Prostate gland (tissue), 2 donors: ENCODE results near the gene SMIM44. TPM values are rescaled to one million over a fixed set of nuclear protein-coding genes. Genes with fewer than 3 reads are reported as not detected.
A peak's percentile ranks its signal among the peaks of the same experiment; 100 is the strongest.
"Not testable (repeated sequence)": the region's sequence is repeated elsewhere in the genome, so short reads cannot be mapped to it uniquely, and the experiment has no call there.

Source experiments
- DNase-seq: peaks from one replicate; pipeline ENCODE4 v3.0.0-alpha.2; 2019; ENCODE audit warnings: low spot score
- H3K27ac ChIP-seq, 2 donors: fragments of 200-600 bp; sonication (generic); 2 replicates each; pipeline ENCODE4 v1.5.1; 2017 to 2019
- H3K27me3 ChIP-seq: fragments of 200-600 bp; sonication (generic); replicated peaks from 2 replicates; pipeline ENCODE4 v1.5.1; 2019; ENCODE audit not compliant: insufficient read depth
- H3K36me3 ChIP-seq, 2 donors: fragments of 200-600 bp; sonication (generic); 1 replicate in 1 of 2; 2 replicates in 1 of 2; pipeline versions ENCODE4 v1.5.1 to v1.8.1; 2017 to 2019
- H3K4me1 ChIP-seq: fragments of 200-600 bp; sonication (generic); replicated peaks from 2 replicates; pipeline ENCODE4 v1.5.1; 2019
- H3K4me3 ChIP-seq, 2 donors: fragments of 200-600 bp; sonication (generic); 2 replicates each; pipeline ENCODE4 v1.5.1; 2017 to 2019
- H3K9me3 ChIP-seq: fragments of 200-600 bp; sonication (generic); 2 replicates; pipeline ENCODE4 v1.5.1; 2017
- CTCF ChIP-seq, 4 experiments: fragments of 200-600 bp in 2 of 4; fragments of 450-650 bp in 2 of 4; sonication (generic) in 2 of 4; IDR thresholded peaks; 1 replicate in 3 of 4; 2 replicates in 1 of 4; pipeline ENCODE4 v1.5.1; 2016 to 2019; ENCODE audit warnings: antibody characterized with exemption in 4 of 4, mild to moderate bottlenecking in 2 of 4, moderate library complexity in 2 of 4
- POLR2A ChIP-seq: fragments of 450-650 bp; IDR thresholded peaks from one replicate; pipeline ENCODE4 v1.6.1; 2016; ENCODE audit warnings: antibody characterized with exemption, mild to moderate bottlenecking
- POLR2AphosphoS5 ChIP-seq: sonication (generic); formaldehyde crosslinking; IDR thresholded peaks from one replicate; pipeline ENCODE4 v1.6.1; 2017; ENCODE audit warnings: antibody characterized with exemption
- WGBS: methylation state at CpG from one replicate; pipeline ENCODE4 v1.1.5; 2018; 5-methylcytosine and 5-hydroxymethylcytosine counted together
- intact Hi-C: fragments of 100-400 bp; cut with DNase I; formaldehyde crosslinking; loops from one replicate; pipeline ENCODE4 v1.14.2; 2022
- total RNA-seq, 2 donors: library from RNA; depleted of rRNA; stranded (reverse); fragments of >200 nt; gene quantifications; one replicate each; pipeline ENCODE4 v1.1.0, GENCODE V29; 2016

Gene SMIM44
- total RNA-seq, 2 donors from 2014 or later, result 1.7 TPM; not detected in 1

GRCh38 chr19:3452171-3452941 lies 30.9 kb downstream of the SMIM44 start:
- no peak overlapping the region for H3K27ac ChIP-seq
- no peaks in the 10 kb centered on the region for H3K27me3 ChIP-seq
- H3K4me1 ChIP-seq, result no peaks in the 10 kb centered on the region
- 88% methylated on average over 36 of the region's 38 CpGs for WGBS
- DNase-seq, result no peak
- no peak overlapping the region for H3K4me3 ChIP-seq
- no peak for TF ChIP-seq CTCF (IDR thresholded peaks at IDR 0.05)
- TF ChIP-seq POLR2AphosphoS5, result no peak
- peaks cover 23 to 36% of the 10 kb centered on the region in 2 donors for H3K36me3 ChIP-seq
- H3K9me3 ChIP-seq, result no peaks in the 10 kb centered on the region
- intact Hi-C loops, result no loop called here

- Histone ChIP-seq H3K27ac (peak overlapping the region; percentile 51 to 61), H3K9me3 (no peaks in the 10 kb centered on the region), H3K27me3 (no peaks in the 10 kb centered on the region), H3K4me1 (no peaks in the 10 kb centered on the region), H3K36me3 (peaks cover 20 to 36% of the 10 kb centered on the region in 2 donors), H3K4me3 (no peak overlapping the region)
- WGBS, result 69% methylated on average over 10 of the region's 10 CpGs
- TF ChIP-seq POLR2AphosphoS5 (no peak), CTCF (IDR thresholded peaks at IDR 0.05) (no peak), POLR2A (no peak)
- intact Hi-C loops, result no loop called here
- DNase-seq, result no peak
Observed at GRCh38 chr19:3451451-3451866, 31.8 kb downstream of the SMIM44 start.

GRCh38 chr19:3450796-3451411 lies 32.3 kb downstream of the SMIM44 start:
- Histone ChIP-seq H3K36me3 (peaks cover 20 to 36% of the 10 kb centered on the region in 2 donors), H3K4me1 (no peaks in the 10 kb centered on the region), H3K4me3 (no peak overlapping the region), H3K27me3 (no peaks in the 10 kb centered on the region), H3K9me3 (no peaks in the 10 kb centered on the region), H3K27ac (peak overlapping the region; percentile 51 to 61)
- intact Hi-C loops, result no loop called here
- DNase-seq, result no peak
- peak; percentile 72 for TF ChIP-seq POLR2AphosphoS5
- TF ChIP-seq CTCF (IDR thresholded peaks at IDR 0.05), result no peak
- 37% methylated on average over 12 of the region's 12 CpGs for WGBS

- no peak overlapping the region for H3K27ac ChIP-seq
- no peak for DNase-seq
- no peaks in the 10 kb centered on the region for H3K4me1 ChIP-seq
- H3K36me3 ChIP-seq, result peaks cover 12 to 24% of the 10 kb centered on the region in 2 donors
- no peaks in the 10 kb centered on the region for H3K9me3 ChIP-seq
- H3K27me3 ChIP-seq, result no peaks in the 10 kb centered on the region
- intact Hi-C loops, result no loop called here
- no peak overlapping the region for H3K4me3 ChIP-seq
- 95% methylated on average over 28 of the region's 28 CpGs for WGBS
- TF ChIP-seq CTCF (IDR thresholded peaks at IDR 0.05) (no peak), POLR2A (no peak), POLR2AphosphoS5 (no peak)
Observed at GRCh38 chr19:3448616-3449334, 34.5 kb downstream of the SMIM44 start.

DNA sequence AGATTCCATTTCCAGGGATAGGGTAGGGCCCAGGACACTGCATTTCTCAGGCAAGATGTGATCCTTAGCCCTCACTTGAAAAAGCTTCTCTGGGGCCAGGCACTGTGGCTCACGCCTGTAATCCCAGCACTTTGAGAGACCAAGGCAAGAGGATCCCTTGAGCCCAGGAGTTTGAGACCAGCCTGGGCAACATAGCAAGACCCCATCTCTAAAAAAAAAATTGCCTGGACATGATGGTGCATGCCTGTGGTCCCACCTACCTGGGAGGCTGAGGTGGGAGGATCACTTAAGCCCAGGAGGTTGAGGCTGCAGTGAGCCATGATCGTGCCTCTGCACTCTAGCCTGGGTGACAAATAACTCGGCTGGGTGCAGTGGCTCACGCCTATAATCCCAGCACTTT lies 36.6 kb downstream of the SMIM44 start:
- H3K4me1 ChIP-seq, intact Hi-C loops, H3K4me3 ChIP-seq, H3K27me3 ChIP-seq, DNase-seq, H3K9me3 ChIP-seq, H3K27ac ChIP-seq: not testable (repeated sequence)
- peaks cover 2 to 13% of the 10 kb centered on the region in 2 donors for H3K36me3 ChIP-seq
- 94% methylated on average over 4 of the region's 4 CpGs for WGBS
